LHCN-M2 (cell line): ENCODE measurements around the gene SLC25A41. TPM values are rescaled to one million over a fixed set of nuclear protein-coding genes. Genes with fewer than 3 reads are reported as not detected.

Source experiments
- total RNA-seq: library from RNA; depleted of rRNA; stranded (reverse); fragments of >200 nt; gene quantifications from 2 replicates; pipeline ENCODE4 v1.2.3, GENCODE V29; 2014; rRNA removed

Gene SLC25A41
- total RNA-seq, 1 experiment from 2014 or later: not detected

Other genes starting within 250 kb of the SLC25A41 start
- gene MLLT1, start 153.8 kb downstream of the SLC25A41 start, total RNA-seq: 18.5 and 19.6 TPM in 2 replicates
- not detected in 2 replicates for gene ACER1, start 100.2 kb downstream of the SLC25A41 start, total RNA-seq
- 107 and 126 TPM in 2 replicates for gene CLPP, start 72.2 kb downstream of the SLC25A41 start, total RNA-seq
- gene ALKBH7, start 61.0 kb downstream of the SLC25A41 start, total RNA-seq: 25.4 and 35.0 TPM in 2 replicates
- gene PSPN, start 57.8 kb downstream of the SLC25A41 start, total RNA-seq: 0.69 and 0.90 TPM in 2 replicates
- gene GTF2F1, start 40.6 kb downstream of the SLC25A41 start, total RNA-seq: 59.4 and 64.3 TPM in 2 replicates
- 127 and 142 TPM in 2 replicates for gene KHSRP, start 9.0 kb downstream of the SLC25A41 start, total RNA-seq
- 5.5 TPM in 2 replicates for gene SLC25A23, start 26.0 kb upstream of the SLC25A41 start, total RNA-seq
- gene CRB3, start 30.5 kb upstream of the SLC25A41 start, total RNA-seq: not detected in 2 replicates
- gene DENND1C, start 48.0 kb upstream of the SLC25A41 start, total RNA-seq: not detected in 2 replicates
- gene TUBB4A, start 68.5 kb upstream of the SLC25A41 start, total RNA-seq: not detected in 2 replicates
- gene TNFSF9, start 97.3 kb upstream of the SLC25A41 start, total RNA-seq: 1.3 and 1.7 TPM in 2 replicates
- 3.3 and 6.5 TPM in 2 replicates for gene CD70, start 157.4 kb upstream of the SLC25A41 start, total RNA-seq
- not detected in 2 replicates for gene TNFSF14, start 236.4 kb upstream of the SLC25A41 start, total RNA-seq